H1 (cell line): ENCODE measurements around the gene AKR1C8. TPM values are rescaled to one million over a fixed set of nuclear protein-coding genes. Genes with fewer than 3 reads are reported as not detected.

Source experiments
- CTCF ChIA-PET: fragments of 300-600 bp; sonication (Branson Sonifier 250); formaldehyde crosslinking; loops from one replicate; lab custom pipeline; 2021; ENCODE audit not compliant: partially characterized antibody; lab: Charles Lee
- POLR2A ChIA-PET: fragments of 300-600 bp; sonication (Branson Sonifier 250); formaldehyde crosslinking; loops from one replicate; lab custom pipeline; 2021; ENCODE audit warnings: inconsistent platforms; ENCODE audit not compliant: partially characterized antibody; lab: Charles Lee
- DNase-seq, 2 experiments: peaks; one replicate each; pipeline versions ENCODE4 v3.0.0 to v3.0.0-alpha.2; 2010 to 2022; ENCODE audit warnings: low spot score in 2 of 2, low read depth in 1 of 2, mixed read lengths in 1 of 2
- FAIRE-seq: peaks from 2 replicates; lab custom pipeline; 2011; peaks lifted over from hg19 to GRCh38; lab: Jason Lieb, UNC
- H2AFZ ChIP-seq: 2 replicates; pipeline ENCODE4 v1.8.1; 2012; ENCODE audit warnings: low read length, inconsistent platforms
- H2AK5ac ChIP-seq: 2 replicates; pipeline ENCODE4 v1.6.1; 2013; ENCODE audit warnings: low read depth, low read length
- H2BK120ac ChIP-seq: replicated peaks from 2 replicates; pipeline ENCODE3; 2013; ENCODE audit warnings: low read depth, low read length, inconsistent platforms
- H2BK12ac ChIP-seq: 2 replicates; pipeline ENCODE4 v1.6.1; 2013; ENCODE audit warnings: low read depth, low read length
- H2BK15ac ChIP-seq: 2 replicates; pipeline ENCODE4 v1.6.1; 2013; ENCODE audit warnings: low read length
- H2BK20ac ChIP-seq: 2 replicates; pipeline ENCODE4 v1.6.1; 2013; ENCODE audit warnings: low read length
- H2BK5ac ChIP-seq: 2 replicates; pipeline ENCODE4 v1.6.1; 2013; ENCODE audit warnings: low read depth, low read length
- H3K14ac ChIP-seq: 2 replicates; pipeline ENCODE4 v1.6.1; 2013; ENCODE audit warnings: inconsistent platforms; ENCODE audit not compliant: insufficient read length
- H3K18ac ChIP-seq: 2 replicates; pipeline ENCODE4 v1.6.1; 2013; ENCODE audit warnings: low read length; ENCODE audit errors: extremely low read depth
- H3K23ac ChIP-seq: 2 replicates; pipeline ENCODE4 v1.6.1; 2013; ENCODE audit warnings: inconsistent platforms; ENCODE audit not compliant: insufficient read length
- H3K23me2 ChIP-seq: 2 replicates; pipeline ENCODE4 v1.6.1; 2013; ENCODE audit warnings: low read depth, low read length
- H3K27ac ChIP-seq: 2 replicates; pipeline ENCODE4 v1.6.1; 2011; ENCODE audit warnings: low read depth, low read length, inconsistent platforms
- H3K27me3 ChIP-seq, 4 experiments: replicated peaks in 1 of 4; 1 replicate in 1 of 4; 2 replicates in 3 of 4; pipeline versions ENCODE4 v1.6.1 to v1.8.1; 2011 to 2013; ENCODE audit warnings: low read length in 3 of 4, mild to moderate bottlenecking in 3 of 4, inconsistent platforms in 2 of 4, mixed read lengths in 2 of 4, moderate library complexity in 1 of 4; ENCODE audit not compliant: control insufficient read depth in 3 of 4, insufficient read depth in 3 of 4; ENCODE audit errors: extremely low read depth in 1 of 4
- H3K36me3 ChIP-seq, 4 experiments: 2 replicates each; pipeline versions ENCODE4 v1.6.1 to v1.8.1; 2011 to 2013; ENCODE audit warnings: mild to moderate bottlenecking in 4 of 4, low read length in 3 of 4, moderate library complexity in 2 of 4, control low read depth in 1 of 4, inconsistent platforms in 1 of 4; ENCODE audit not compliant: insufficient read depth in 4 of 4, control insufficient read depth in 2 of 4
- H3K4ac ChIP-seq: replicated peaks from 2 replicates; pipeline ENCODE3; 2013; ENCODE audit warnings: low read length, low read depth, mixed read lengths, inconsistent platforms; ENCODE audit not compliant: insufficient read length
- H3K4me1 ChIP-seq, 4 experiments: replicated peaks in 1 of 4; 1 replicate in 1 of 4; 2 replicates in 3 of 4; pipeline versions ENCODE4 v1.6.1 to v1.8.1; 2011 to 2013; ENCODE audit warnings: low read length in 3 of 4, inconsistent platforms in 2 of 4, mixed read lengths in 1 of 4; ENCODE audit not compliant: insufficient read depth in 4 of 4, control insufficient read depth in 3 of 4
- H3K4me2 ChIP-seq, 2 experiments: 2 replicates each; pipeline versions ENCODE4 v1.6.1 to v1.8.1; 2011 to 2013; ENCODE audit warnings: low read depth in 2 of 2, low read length in 2 of 2, control low read depth in 1 of 2, inconsistent platforms in 1 of 2, mild to moderate bottlenecking in 1 of 2; ENCODE audit not compliant: insufficient read depth in 1 of 2
- H3K4me3 ChIP-seq, 4 experiments: fragments of 200-600, 300-600 bp in 1 of 4; sonication (generic), shearing (Covaris generic), sonication (Bioruptor Twin) in 1 of 4; 2 replicates each; pipeline versions ENCODE4 v1.5.1 to v1.8.1; 2011 to 2016; ENCODE audit warnings: low read length in 4 of 4, low read depth in 3 of 4, control low read depth in 2 of 4, inconsistent platforms in 2 of 4, mild to moderate bottlenecking in 2 of 4, mixed read lengths in 1 of 4, moderate library complexity in 1 of 4; ENCODE audit not compliant: insufficient read depth in 2 of 4; ENCODE audit errors: extremely low read depth in 1 of 4
- H3K56ac ChIP-seq: replicated peaks from 2 replicates; pipeline ENCODE3; 2013; ENCODE audit warnings: low read depth, mild to moderate bottlenecking, mixed read lengths, low read length, inconsistent platforms; ENCODE audit not compliant: insufficient read length
- H3K79me1 ChIP-seq: 2 replicates; pipeline ENCODE4 v1.6.1; 2013; ENCODE audit warnings: low read depth, low read length, control low read depth
- H3K79me2 ChIP-seq, 2 experiments: 2 replicates each; pipeline versions ENCODE4 v1.6.1 to v1.8.1; 2012 to 2013; ENCODE audit warnings: low read length in 2 of 2, mild to moderate bottlenecking in 2 of 2, inconsistent platforms in 1 of 2; ENCODE audit not compliant: insufficient read depth in 2 of 2, control insufficient read depth in 1 of 2
- H3K9ac ChIP-seq, 4 experiments: replicated peaks in 1 of 4; 1 replicate in 1 of 4; 2 replicates in 3 of 4; pipeline versions ENCODE4 v1.6.1 to v1.8.1; 2011 to 2013; ENCODE audit warnings: low read depth in 3 of 4, low read length in 3 of 4, control low read depth in 2 of 4, mild to moderate bottlenecking in 2 of 4, moderate library complexity in 2 of 4, inconsistent platforms in 1 of 4; ENCODE audit errors: extremely low read depth in 1 of 4
- H3K9me3 ChIP-seq, 2 experiments: 2 replicates each; pipeline versions ENCODE4 v1.6.1 to v1.8.1; 2012 to 2013; ENCODE audit warnings: mild to moderate bottlenecking in 2 of 2, moderate library complexity in 2 of 2, control low read depth in 1 of 2, inconsistent platforms in 1 of 2, low read depth in 1 of 2, low read length in 1 of 2, mixed read lengths in 1 of 2; ENCODE audit not compliant: insufficient read depth in 2 of 2
- H4K20me1 ChIP-seq, 2 experiments: replicated peaks in 1 of 2; 2 replicates each; pipeline versions ENCODE3 to v1.8.1; 2011 to 2013; ENCODE audit warnings: inconsistent platforms in 2 of 2, low read length in 2 of 2, mild to moderate bottlenecking in 1 of 2; ENCODE audit not compliant: insufficient read depth in 2 of 2, control insufficient read depth in 1 of 2
- H4K5ac ChIP-seq: 2 replicates; pipeline ENCODE4 v1.6.1; 2013; ENCODE audit warnings: low read length, low read depth, mixed read lengths, inconsistent platforms; ENCODE audit not compliant: insufficient read length
- H4K8ac ChIP-seq: 2 replicates; pipeline ENCODE4 v1.8.0; 2013; ENCODE audit warnings: mild to moderate bottlenecking, moderate library complexity, low read length, inconsistent platforms; ENCODE audit not compliant: insufficient read depth; ENCODE audit errors: extremely low read depth
- H4K91ac ChIP-seq: replicated peaks from 2 replicates; pipeline ENCODE3; 2013; ENCODE audit warnings: low read length, mixed read lengths, inconsistent platforms; ENCODE audit not compliant: insufficient read length
- SIN3A ChIP-seq, 2 experiments: IDR thresholded peaks in 1 of 2; conservative IDR thresholded peaks in 1 of 2; 2 replicates each; pipeline ENCODE4 v1.6.1; 2011 to 2012; ENCODE audit warnings: low read length in 2 of 2, improper control_type of control experiment in 1 of 2, low read depth in 1 of 2, mild to moderate bottlenecking in 1 of 2
- WGBS, 2 experiments: shearing (Covaris generic) in 1 of 2; methylation state at CpG; one replicate each; pipeline versions ENCODE4 v1.1.6 to v1.1.7; 2013 to 2015; ENCODE audit warnings: low lambda C conversion rate in 2 of 2, mixed read lengths in 2 of 2, inconsistent platforms in 1 of 2, low coverage in 1 of 2, missing lambda C conversion rate in 1 of 2; ENCODE audit not compliant: insufficient replicate concordance in 2 of 2, insufficient coverage in 1 of 2, insufficient read length in 1 of 2; ENCODE audit errors: extremely low coverage in 1 of 2, missing lambda C conversion rate in 1 of 2; 5-methylcytosine and 5-hydroxymethylcytosine counted together
- polyA plus RNA-seq, 7 experiments: library from polyadenylated mRNA; depleted of rRNA in 3 of 7; stranded (reverse) in 5 of 7; unstranded in 2 of 7; fragments of >200 nt in 5 of 7; fragments of 200-250 nt in 2 of 7; gene quantifications; 1 replicate in 5 of 7; 2 replicates in 1 of 7; 4 replicates in 1 of 7; pipeline versions ENCODE4 v1.2.1 to v1.2.3, GENCODE V29; 2011 to 2013; ENCODE audit warnings: missing spikeins in 2 of 7, mixed read lengths in 2 of 7
- total RNA-seq: library from RNA; stranded (reverse); fragmentation: NEBNext Ultra II Directional; extraction: Animal tissue kit (Norgen Biotek cat#: 25700); gene quantifications from 2 replicates; pipeline ENCODE4 v1.2.1, GENCODE V29; 2021

Gene AKR1C8
- total and polyA plus RNA-seq, 2 of the 8 experiments (the other 6 are each of a cell fraction or from before 2014, with no cell fraction given), result not detected

DNA sequence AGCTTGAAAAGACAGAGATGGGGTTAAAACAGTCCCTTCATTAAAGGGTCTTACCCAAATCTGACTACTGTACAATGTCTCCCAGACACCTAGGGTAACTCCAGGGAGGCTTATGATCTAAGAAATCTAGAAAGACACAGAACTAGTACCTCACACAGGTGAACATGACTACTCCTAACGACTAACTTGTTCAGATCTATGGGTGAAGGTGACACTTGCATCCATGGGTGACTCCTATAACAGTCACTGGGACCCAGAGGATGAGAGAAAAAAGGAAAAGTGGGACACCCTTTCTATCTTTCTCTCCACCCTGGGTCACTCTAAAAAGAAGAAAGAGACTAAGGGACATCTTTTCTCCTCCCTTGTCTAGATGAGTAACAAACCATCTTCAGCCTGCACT, 19.2 kb downstream of the AKR1C8 start:
- no peak overlapping the region for H3K23ac ChIP-seq
- H3K4me3 ChIP-seq, result no peak overlapping the region
- H2BK120ac ChIP-seq, result no peak overlapping the region
- no peak overlapping the region for H2BK15ac ChIP-seq
- H3K14ac ChIP-seq, result no peak overlapping the region
- no peak overlapping the region for H3K4me2 ChIP-seq
- no peaks in the 10 kb centered on the region for H3K23me2 ChIP-seq
- H3K79me1 ChIP-seq, result no peaks in the 10 kb centered on the region
- DNase-seq, result no peak
- H3K36me3 ChIP-seq, result no peaks in the 10 kb centered on the region
- peaks cover 44 to 50% of the 10 kb centered on the region in 2 experiments for H3K9me3 ChIP-seq
- H4K8ac ChIP-seq, result no peak overlapping the region
- no peak for FAIRE-seq
- no peaks in the 10 kb centered on the region for H3K4me1 ChIP-seq
- ChIA-PET POLR2A (no interaction called here), CTCF (no interaction called here)
- no peak overlapping the region for H3K9ac ChIP-seq
- no peak overlapping the region for H4K5ac ChIP-seq
- H4K91ac ChIP-seq, result no peak overlapping the region
- no peak overlapping the region for H3K27ac ChIP-seq
- H2BK20ac ChIP-seq, result no peak overlapping the region
- 20% methylated on average over 1 of the region's 1 CpG; no CpG with 5 or more reads in 1 of the 2 experiments for WGBS, 2 experiments
- H4K20me1 ChIP-seq, result no peaks in the 10 kb centered on the region
- peaks cover 5 to 27% (median 23%) of the 10 kb centered on the region in 4 experiments; a peak in 6 of 7 replicates for H3K27me3 ChIP-seq
- no peaks in the 10 kb centered on the region for H3K79me2 ChIP-seq
- H3K18ac ChIP-seq, result no peak overlapping the region
- no peak overlapping the region for H3K4ac ChIP-seq
- no peak overlapping the region for H3K56ac ChIP-seq
- H2BK5ac ChIP-seq, result no peak overlapping the region
- no peak overlapping the region for H2BK12ac ChIP-seq
- H2AK5ac ChIP-seq, result no peak overlapping the region
- no peak overlapping the region for H2AFZ ChIP-seq
- no peak for TF ChIP-seq SIN3A (conservative IDR thresholded peaks at IDR 0.05 in 1 of 2, IDR thresholded peaks at IDR 0.05 in 1 of 2; ENCODE audit: low read depth in 1 of 2, low read length in 2 of 2)
